KMS-11 (cell line): Measurements from ENCODE around the gene PAPOLA.

Source experiments
- H2AFZ ChIP-seq: fragments of 200-600 bp; sonication (generic); 2 replicates; pipeline ENCODE4 v1.6.1; 2016; ENCODE audit warnings: antibody characterized with exemption, mixed run types, low read depth
- H3K27ac ChIP-seq: fragments of 200-600 bp; sonication (generic); 2 replicates; pipeline ENCODE4 v1.6.1; 2016; ENCODE audit warnings: mild to moderate bottlenecking, mixed run types
- H3K27me3 ChIP-seq: fragments of 200-600 bp; sonication (generic); 2 replicates; pipeline ENCODE4 v1.6.1; 2017; ENCODE audit warnings: mild to moderate bottlenecking, low read depth, mixed run types, moderate library complexity; ENCODE audit not compliant: insufficient read depth
- H3K36me3 ChIP-seq: fragments of 200-600 bp; sonication (generic); 2 replicates; pipeline ENCODE4 v1.6.1; 2017; ENCODE audit warnings: mild to moderate bottlenecking, mixed run types; ENCODE audit not compliant: insufficient read depth
- H3K4me1 ChIP-seq: fragments of 200-600 bp; sonication (generic); 2 replicates; pipeline ENCODE4 v1.6.1; 2016; ENCODE audit warnings: mild to moderate bottlenecking, low read depth, mixed run types; ENCODE audit not compliant: poor library complexity, severe bottlenecking
- H3K4me2 ChIP-seq: fragments of 200-600 bp; sonication (generic); 2 replicates; pipeline ENCODE4 v1.7.0; 2016; ENCODE audit warnings: mild to moderate bottlenecking, mixed run types
- H3K4me3 ChIP-seq: fragments of 200-600 bp; sonication (generic); IDR thresholded peaks from 2 replicates; pipeline ENCODE4 v1.6.1; 2017; ENCODE audit warnings: low read depth, low read length, mixed read lengths; ENCODE audit not compliant: insufficient read depth
- H3K79me2 ChIP-seq: fragments of 200-600 bp; sonication (generic); 2 replicates; pipeline ENCODE4 v1.6.1; 2016; ENCODE audit warnings: low read depth, mixed run types; ENCODE audit not compliant: insufficient read depth
- H3K9ac ChIP-seq: fragments of 200-600 bp; sonication (generic); 2 replicates; pipeline ENCODE4 v1.6.1; 2016; ENCODE audit warnings: mild to moderate bottlenecking, mixed run types
- H4K20me1 ChIP-seq: fragments of 200-600 bp; sonication (generic); 2 replicates; pipeline ENCODE4 v1.6.1; 2016; ENCODE audit warnings: mild to moderate bottlenecking, mixed run types; ENCODE audit not compliant: insufficient read depth
- CTCF ChIP-seq: fragments of 200-600 bp; sonication (generic); conservative IDR thresholded peaks from 2 replicates; pipeline ENCODE4 v1.6.1; 2017; ENCODE audit warnings: low read depth, mild to moderate bottlenecking, antibody characterized with exemption, low read length, moderate library complexity, mixed read lengths

PAPOLA gene

DNA sequence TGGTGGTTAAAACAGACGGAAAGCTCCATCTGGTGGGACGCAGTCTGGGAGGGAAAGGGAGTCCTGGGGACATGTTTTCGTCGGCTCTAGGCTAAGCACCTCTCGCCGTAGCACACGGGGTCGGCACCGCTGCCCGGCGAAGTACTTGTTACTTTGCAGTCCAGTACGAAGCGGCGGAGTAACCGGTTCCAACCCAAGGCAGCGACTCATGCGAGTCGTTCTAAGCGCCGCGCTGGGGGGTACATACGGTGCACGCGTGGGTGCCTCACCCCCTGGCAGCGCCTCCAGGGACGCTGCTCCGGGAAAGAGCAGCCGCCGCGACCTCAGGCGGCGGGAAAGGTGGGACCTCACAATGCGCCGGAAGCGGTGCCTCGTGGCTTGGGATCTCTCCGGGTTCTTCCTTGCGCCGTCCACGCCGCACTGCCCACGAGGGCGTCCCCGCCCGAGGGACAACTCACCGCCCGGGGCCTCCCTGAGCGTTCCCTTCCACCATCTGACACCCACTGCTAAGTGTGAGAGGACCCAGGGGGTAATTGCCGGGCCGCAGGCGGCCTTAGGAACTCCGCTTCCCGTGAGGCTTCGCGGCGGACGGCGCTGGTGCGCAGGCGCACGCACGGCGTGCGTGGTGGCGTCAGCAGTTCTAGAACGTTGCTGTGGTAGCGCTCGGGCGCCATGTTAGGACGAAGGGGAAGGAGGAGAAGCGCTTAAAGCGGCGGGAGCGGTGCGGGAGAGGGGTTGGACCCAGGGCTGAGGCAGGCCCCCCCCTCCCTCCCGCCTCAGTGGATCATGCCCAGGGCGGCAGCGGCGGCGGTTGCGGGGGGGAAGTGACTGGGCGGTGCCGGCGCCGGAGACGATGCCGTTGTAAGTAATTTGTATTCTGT is at the start of gene PAPOLA:
PAPOLA (plus strand) TSS at position 643 of the 881 bp plus-strand sequence; CDS start at position 854, 211 bp downstream.
- Histone ChIP-seq H3K36me3 (no peaks in the 10 kb centered on the region), H3K27ac (peak within 1 kb of the TSS; percentile 75), H3K79me2 (peaks cover 46% of the 10 kb centered on the region), H2AFZ (peak within 1 kb of the TSS; percentile 77), H3K4me3 (no peak within 1 kb of the TSS), H3K27me3 (no peaks in the 10 kb centered on the region), H3K9ac (peak within 1 kb of the TSS; percentile 94), H4K20me1 (no peaks in the 10 kb centered on the region; the same call in 1 of the 2 replicates), H3K4me2 (peak within 1 kb of the TSS; percentile 86), H3K4me1 (peaks cover 35% of the 10 kb centered on the region)
- TF ChIP-seq CTCF = no peak

GRCh38 chr14:96452684-96453083 is 49.5 kb upstream of the PAPOLA start:
- Histone ChIP-seq H3K79me2 (no peaks in the 10 kb centered on the region), H3K4me2 (no peak overlapping the region), H3K27ac (no peak overlapping the region), H3K27me3 (no peaks in the 10 kb centered on the region), H3K4me3 (no peak overlapping the region), H3K36me3 (no peaks in the 10 kb centered on the region), H2AFZ (no peak overlapping the region), H3K4me1 (no peaks in the 10 kb centered on the region), H4K20me1 (no peaks in the 10 kb centered on the region), H3K9ac (no peak overlapping the region)
- no peak for TF ChIP-seq CTCF

DNA sequence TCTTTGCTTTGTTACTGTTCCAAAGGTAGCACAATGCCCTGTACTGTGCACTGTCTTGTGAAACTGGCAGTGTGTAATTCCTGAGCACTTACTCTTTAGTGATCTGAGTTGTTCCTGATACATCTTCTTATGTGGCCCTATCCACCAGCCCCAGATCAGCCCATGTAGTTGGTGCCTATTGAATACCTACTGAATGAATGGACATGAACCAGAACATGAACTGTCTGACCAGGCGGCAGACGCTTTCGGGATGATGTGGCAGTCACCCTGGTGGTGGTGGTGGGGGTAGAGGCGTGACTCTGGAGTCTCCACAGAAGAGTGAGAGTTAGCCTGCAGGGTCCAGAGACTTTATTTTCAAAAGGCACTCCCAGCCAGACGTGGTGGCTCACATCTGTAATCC is 46.6 kb upstream of the PAPOLA start:
- TF ChIP-seq CTCF = no peak
- H3K27ac ChIP-seq = no peak overlapping the region
- H3K4me1 ChIP-seq = no peaks in the 10 kb centered on the region
- H4K20me1 ChIP-seq = no peaks in the 10 kb centered on the region
- H3K36me3 ChIP-seq = no peaks in the 10 kb centered on the region
- H3K4me3 ChIP-seq = no peak overlapping the region
- no peaks in the 10 kb centered on the region for H3K27me3 ChIP-seq
- H2AFZ ChIP-seq = no peak overlapping the region
- no peak overlapping the region for H3K4me2 ChIP-seq
- no peak overlapping the region for H3K9ac ChIP-seq
- no peaks in the 10 kb centered on the region for H3K79me2 ChIP-seq

DNA sequence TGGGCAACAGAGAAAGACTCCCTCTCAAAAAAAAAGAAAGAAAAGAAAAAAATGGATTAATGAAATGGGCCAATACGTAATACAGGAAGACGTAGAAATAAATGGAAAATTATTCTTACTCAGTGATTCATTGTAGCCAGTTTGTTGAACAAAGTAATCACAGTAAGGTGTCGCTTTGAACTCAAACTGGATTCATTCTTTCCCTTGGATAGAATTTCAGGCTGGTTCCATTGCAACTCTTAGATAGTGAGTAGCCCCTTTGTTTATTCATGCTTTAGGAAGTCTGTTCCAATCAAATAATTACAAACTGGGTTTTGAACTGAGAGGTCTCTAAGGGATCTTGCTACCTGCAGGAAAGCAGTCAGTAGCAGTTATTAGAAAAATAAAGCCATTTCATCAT is 42.3 kb upstream of the PAPOLA start:
- no peaks in the 10 kb centered on the region for H3K27me3 ChIP-seq
- H2AFZ ChIP-seq = no peak overlapping the region
- TF ChIP-seq CTCF = no peak
- H3K79me2 ChIP-seq = no peaks in the 10 kb centered on the region
- H3K27ac ChIP-seq = no peak overlapping the region
- H4K20me1 ChIP-seq = no peaks in the 10 kb centered on the region
- H3K36me3 ChIP-seq = no peaks in the 10 kb centered on the region
- no peaks in the 10 kb centered on the region for H3K4me1 ChIP-seq
- H3K4me3 ChIP-seq = no peak overlapping the region
- no peak overlapping the region for H3K9ac ChIP-seq
- H3K4me2 ChIP-seq = no peak overlapping the region
